ENCODE measurements around the gene PSMC5.
A peak's percentile ranks its signal among the peaks of the same experiment; 100 is the strongest.
"Not testable (repeated sequence)": the region's sequence is repeated elsewhere in the genome, so short reads cannot be mapped to it uniquely, and the experiment has no call there.

The PSMC5 gene

DNA sequence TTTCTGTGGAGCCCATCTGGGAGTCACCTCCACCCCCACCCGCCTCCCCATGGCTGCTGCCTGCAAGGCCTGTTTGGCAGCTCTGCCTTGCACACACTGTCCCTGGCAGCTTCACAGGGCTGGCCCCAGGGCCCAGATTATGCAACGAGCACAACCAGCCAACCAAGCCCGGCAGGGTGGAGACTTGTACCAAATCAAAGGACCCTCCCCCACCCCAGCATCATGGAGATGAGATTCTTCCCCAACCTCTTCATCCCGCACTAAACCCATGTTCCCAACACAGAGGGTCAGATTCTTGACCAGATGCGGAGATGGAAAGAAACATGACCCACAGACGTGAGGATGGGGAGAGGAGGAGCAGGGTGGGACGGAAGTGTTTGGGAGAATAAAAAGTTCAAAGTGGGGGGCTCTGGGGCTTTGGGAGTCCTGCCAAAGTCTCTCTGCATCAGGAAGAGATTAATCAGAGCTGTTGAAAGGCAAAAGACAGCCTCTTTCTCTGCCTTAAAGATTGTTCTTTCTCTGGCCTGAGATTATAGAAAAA is 11.5 kb downstream of the PSMC5 start:
- DNase-seq (ENCODE audit: low spot score): no peak

GRCh38 chr17:63840591-63841349 is 13.5 kb downstream of the PSMC5 start:
- DNase-seq (ENCODE audit: low spot score): no peak

DNA sequence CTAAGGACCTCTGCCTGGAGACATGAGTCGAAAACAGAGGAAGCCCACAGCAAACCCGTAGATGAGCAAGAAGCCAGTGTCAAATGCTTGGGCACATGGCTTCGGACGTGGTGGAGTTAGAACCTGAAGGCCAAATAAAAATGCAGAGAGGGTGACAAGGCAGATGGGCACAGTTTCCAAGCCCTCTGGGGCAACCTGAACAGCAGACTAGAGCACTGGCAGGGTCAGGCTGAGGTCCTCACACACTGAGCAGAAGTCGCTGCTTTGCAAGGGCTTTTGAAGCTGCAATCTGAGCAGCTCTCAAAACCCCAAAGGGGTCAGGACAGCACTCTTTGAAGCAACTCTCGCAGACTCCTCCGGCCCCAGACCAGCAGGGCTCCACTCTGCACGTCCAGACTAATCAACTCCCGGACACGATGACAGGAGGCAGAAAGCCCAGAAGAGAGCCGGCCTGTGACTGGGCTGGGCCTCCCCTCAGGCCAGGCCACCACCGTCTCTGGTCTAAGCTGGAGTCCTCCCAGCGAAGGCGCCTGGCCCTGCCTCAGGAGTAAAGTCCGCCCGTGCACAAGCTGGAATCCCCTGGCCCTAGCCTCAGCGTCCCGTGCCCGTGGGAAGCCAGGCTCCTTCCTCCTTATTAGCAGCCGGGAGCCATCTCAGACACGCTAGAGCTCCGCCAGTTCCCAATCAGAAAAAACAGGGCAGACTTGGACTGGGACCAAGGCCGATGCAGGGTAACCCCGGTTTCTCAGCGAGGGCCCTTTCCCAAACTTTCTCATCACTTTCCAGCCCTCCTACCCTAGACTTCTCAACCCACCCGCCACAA is 14.3 kb downstream of the PSMC5 start:
- DNase-seq (ENCODE audit: low spot score): peak; percentile 36

DNA sequence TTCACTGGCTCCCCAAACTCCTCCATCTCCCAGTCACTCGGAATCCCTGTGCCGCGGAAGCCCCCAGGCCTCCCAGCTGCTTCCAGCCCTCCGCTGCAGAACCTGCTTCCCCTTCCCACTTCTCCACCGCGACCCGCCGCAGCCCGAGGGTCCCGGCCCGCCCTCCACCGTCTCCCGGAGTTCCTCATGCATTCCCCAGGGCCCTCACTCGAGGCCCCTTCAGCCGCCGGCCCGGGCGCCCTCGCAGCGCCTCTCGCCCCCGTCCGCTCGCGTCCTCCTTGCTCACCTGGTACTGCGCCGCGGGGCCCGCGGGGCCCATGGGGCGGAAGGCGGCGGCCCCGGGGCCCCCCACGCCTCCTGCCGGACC is 14.9 kb downstream of the PSMC5 start:
- no peak for DNase-seq (ENCODE audit: low spot score)

DNA sequence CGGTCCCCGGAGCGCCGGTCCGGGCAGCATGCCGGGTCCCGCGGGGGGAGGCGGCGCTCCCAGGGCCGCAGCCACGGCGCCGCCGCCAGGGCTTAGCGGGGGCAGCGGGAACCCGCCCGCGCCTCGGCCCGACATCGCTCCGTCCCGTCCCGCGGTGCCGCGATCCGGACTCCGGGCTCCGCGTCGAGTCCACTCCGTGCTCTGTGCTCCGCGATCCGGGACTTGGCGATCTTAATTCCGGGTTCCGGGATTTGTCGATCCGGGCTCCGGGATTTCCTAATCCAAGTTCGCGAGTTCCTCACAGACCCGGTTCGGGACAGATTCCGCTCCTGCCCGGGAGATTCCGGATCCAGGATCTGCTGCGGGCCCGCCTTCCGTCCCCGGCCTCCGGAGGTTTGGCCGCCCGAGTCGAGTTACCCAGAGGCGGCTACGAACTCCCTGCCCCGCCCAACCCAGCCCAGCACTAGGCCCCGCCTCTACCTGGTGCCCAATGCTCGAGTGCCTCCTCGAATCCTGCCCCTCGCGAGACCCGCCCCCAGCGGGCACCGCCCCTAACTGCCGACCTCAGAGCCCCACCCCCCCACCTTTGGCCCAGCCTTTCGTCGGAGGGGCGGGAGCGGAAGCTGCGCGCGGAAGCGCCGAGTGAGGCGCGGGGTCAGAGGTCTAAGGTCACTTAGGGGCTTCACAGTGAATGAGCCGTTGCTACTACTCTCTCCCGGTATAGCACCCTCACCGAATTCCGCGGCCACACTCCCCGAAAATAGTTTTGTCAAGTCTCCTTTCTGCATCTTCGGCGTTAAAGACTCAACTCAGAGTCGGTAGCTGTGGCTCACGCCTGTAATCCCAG is 15.5 kb downstream of the PSMC5 start, which contains the start of gene SMARCD2:
Gene SMARCD2 (minus strand): TSS at position 146 of the 847 bp plus-strand sequence. CDS start 11 bp downstream, at position 135.
- peak; percentile 97 for DNase-seq (ENCODE audit: low spot score)

- DNase-seq (ENCODE audit: low spot score): not testable (repeated sequence)
Observed at GRCh38 chr17:63843387-63843888, 16.2 kb downstream of the PSMC5 start.

- DNase-seq (ENCODE audit: low spot score): no peak
Observed at GRCh38 chr17:63843910-63844677, 16.9 kb downstream of the PSMC5 start.

DNA sequence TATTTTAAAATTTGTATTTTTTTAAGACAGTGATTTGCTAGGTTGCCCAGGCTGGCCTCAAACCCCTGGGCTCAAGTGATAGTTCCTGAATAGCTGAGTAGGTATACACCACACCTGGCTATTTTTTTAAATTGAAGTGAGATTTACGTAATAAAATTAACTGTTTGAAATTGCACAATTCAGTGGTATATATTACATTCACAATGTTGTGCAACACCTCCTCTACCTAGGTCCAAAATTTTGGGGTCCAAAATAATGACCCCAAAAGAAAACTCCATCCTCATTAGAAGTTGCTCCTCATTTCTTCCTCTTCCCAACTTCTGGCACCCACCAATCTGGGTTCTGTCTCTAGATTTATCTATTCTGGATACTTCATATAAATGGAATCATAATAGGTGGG is 18.3 kb downstream of the PSMC5 start:
- no peak for DNase-seq (ENCODE audit: low spot score)

- no peak for DNase-seq (ENCODE audit: low spot score)
Observed at GRCh38 chr17:63847525-63848249, 20.5 kb downstream of the PSMC5 start.

GRCh38 chr17:63848834-63849689 is 21.8 kb downstream of the PSMC5 start:
- DNase-seq (ENCODE audit: low spot score): no peak

DNA sequence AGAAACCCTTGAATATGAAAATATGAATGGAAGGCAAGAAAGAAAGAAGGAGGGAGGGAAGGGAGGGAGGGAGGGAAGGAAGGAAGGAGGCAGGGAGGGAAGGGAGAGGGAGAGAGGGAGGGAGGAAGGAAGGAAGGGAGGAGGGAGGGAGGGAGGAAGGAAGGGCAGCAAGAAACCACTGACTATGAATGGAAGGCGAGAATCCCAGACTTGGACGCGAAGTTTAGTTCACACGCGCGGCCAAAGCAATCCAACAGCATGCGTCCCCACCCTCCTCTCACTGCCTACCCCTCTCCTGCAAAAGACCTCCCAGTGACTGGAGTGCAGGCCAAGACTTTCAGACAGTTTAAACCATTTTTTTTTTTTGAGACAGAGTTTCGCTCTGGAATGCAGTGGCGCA is 23.2 kb downstream of the PSMC5 start:
- no peak for DNase-seq (ENCODE audit: low spot score)

- no peak for DNase-seq (ENCODE audit: low spot score)
Observed at GRCh38 chr17:63853260-63853659, 26.0 kb downstream of the PSMC5 start.

- no peak for DNase-seq (ENCODE audit: low spot score)
Observed at GRCh38 chr17:63854709-63855108, 27.5 kb downstream of the PSMC5 start.

- no peak for DNase-seq (ENCODE audit: low spot score)
Observed at GRCh38 chr17:63855185-63855584, 28.0 kb downstream of the PSMC5 start.

DNA sequence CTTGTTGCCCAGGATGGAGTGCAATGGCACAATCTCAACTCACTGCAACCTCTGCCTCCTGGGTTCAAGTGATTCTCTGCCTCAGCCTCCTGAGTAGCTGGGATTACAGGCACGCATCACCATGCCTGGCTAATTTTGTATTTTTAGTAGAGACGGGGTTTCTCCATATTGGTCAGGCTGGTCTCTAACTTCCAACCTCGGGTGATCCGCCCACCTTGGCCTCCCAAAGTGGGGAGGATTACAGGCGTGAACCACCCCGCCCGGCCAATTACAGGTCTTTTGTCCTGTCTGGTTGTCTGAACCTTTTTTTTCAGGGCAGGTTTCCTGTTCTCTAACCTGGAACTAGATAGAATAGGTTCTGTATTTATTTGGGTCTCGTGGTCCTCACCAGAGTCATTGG is 29.2 kb downstream of the PSMC5 start:
- DNase-seq (ENCODE audit: low spot score): not testable (repeated sequence)

DNA sequence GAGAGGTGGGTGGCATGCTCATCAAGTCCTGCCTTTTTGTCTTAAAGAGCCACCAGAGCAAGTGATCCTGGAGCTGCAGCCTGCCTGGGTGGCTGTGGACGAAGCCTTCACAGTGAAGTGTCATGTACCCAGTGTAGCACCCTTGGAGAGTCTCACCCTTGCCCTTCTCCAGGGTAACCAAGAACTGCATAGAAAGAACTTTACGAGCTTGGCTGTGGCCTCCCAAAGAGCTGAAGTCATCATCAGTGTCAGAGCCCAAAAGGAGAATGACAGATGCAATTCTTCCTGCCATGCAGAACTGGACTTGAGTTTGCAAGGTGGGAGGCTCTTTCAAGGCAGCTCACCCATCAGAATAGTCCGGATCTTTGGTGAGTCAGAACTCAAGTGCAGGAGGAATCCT is 32.0 kb downstream of the PSMC5 start:
- DNase-seq (ENCODE audit: low spot score): no peak

DNA sequence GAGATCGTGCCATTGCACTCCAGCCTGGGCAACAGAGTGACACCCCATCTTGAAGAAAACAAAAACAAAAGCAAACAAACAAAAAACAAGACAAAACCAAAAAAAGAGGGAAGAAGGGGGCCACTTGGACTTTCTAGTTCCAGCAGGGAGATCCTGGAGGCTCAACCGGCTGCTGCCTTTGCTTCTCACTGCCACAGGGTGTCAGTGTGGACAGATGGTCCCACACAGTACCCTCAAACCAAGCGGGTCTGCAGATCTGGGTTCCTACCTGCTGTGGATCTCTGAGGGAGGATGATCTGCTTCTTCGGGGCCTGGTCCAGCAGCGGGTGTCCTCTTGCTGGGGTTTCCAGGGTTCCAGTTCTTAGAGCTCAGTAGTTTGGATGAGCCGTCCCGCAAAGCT is 39.4 kb downstream of the PSMC5 start:
- not testable (repeated sequence) for DNase-seq (ENCODE audit: low spot score)

DNA sequence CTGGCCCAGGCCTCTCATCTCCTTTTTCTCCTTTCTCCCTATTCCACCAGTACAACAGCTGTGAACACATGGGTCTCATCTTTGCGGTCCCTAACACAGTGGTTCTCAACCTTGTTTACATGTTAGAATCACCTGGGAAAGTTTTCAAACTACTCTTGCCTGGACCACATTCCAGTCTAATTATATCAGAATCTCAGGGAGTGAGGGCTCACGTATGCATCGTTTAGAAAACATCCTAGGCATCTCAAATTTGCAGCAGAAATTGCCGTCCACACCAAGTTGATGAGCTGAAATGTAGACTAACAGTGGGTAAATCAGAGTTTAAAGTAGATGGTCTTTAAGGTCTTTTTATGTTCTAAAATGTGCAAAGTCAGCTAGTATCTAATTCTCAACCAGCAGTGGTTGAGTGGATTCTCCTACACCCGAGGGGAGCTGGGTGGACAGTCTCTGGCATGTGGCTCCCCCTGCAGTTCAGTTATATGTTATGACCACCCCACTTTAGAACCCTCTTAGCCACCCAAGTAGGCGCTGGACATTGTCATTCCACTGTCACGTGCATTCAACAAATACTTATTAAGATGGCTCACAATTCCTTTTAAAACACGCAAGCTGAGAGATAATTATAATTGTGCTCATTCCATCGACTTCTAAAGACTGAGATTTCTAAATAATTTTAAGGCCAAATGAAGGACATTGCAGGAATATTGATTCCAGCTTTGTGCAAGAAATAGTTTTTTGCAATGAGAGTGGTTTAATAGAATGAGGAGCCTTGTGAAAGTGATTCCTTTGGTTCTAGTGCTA is 42.5 kb downstream of the PSMC5 start:
- not testable (repeated sequence) for DNase-seq (ENCODE audit: low spot score)

DNA sequence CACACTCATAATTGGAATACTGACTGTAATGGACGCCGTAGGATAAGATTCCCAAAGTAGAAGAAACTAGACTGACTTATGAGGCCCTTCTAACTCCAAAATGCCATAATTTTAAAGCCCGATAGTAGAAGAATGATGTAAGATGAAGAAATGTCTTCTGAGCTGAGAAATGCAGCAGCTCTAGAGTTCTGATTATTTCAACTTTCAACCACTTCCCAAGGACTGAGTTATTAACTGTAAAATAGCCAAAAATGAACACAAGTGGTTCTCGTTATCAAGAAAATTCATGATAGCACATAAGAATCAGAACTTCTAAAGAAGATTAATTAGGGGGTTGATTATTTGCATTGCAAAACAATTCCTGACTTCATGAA is 43.0 kb downstream of the PSMC5 start:
- not testable (repeated sequence) for DNase-seq (ENCODE audit: low spot score)
